Type B pancreatic cell (in vitro differentiated cells): ENCODE results near the gene NIPSNAP3A. TPM values are rescaled to one million over a fixed set of nuclear protein-coding genes. Genes with fewer than 3 reads are reported as not detected.
A peak's percentile ranks its signal among the peaks of the same experiment; 100 is the strongest.
"Not testable (repeated sequence)": the region's sequence is repeated elsewhere in the genome, so short reads cannot be mapped to it uniquely, and the experiment has no call there.

ENCODE experiments used
- DNase-seq: peaks from one replicate; pipeline ENCODE4 v3.0.0; 2021; ENCODE audit warnings: mixed read lengths; ENCODE audit not compliant: unreplicated experiment; ENCODE audit errors: extremely low spot score
- H3K27ac Mint-ChIP-seq: 2 replicates; pipeline ENCODE4 v1.8.0; 2021; ENCODE audit warnings: mild to moderate bottlenecking, mixed read lengths
- H3K27me3 Mint-ChIP-seq: 2 replicates; pipeline ENCODE4 v1.8.0; 2021; ENCODE audit warnings: mixed read lengths
- H3K36me3 Mint-ChIP-seq: 2 replicates; pipeline ENCODE4 v1.8.0; 2021; ENCODE audit warnings: mixed read lengths
- H3K4me1 Mint-ChIP-seq: one replicate; pipeline ENCODE4 v1.8.0; 2021; ENCODE audit warnings: mixed read lengths; ENCODE audit not compliant: unreplicated experiment
- H3K4me3 Mint-ChIP-seq: 2 replicates; pipeline ENCODE4 v1.8.0; 2021; ENCODE audit warnings: mild to moderate bottlenecking, mixed read lengths
- H3K9me3 Mint-ChIP-seq: 2 replicates; pipeline ENCODE4 v1.8.0; 2021; ENCODE audit warnings: mixed read lengths
- CTCF ChIP-seq: fragments of 200-600 bp; sonication (generic); conservative IDR thresholded peaks from 2 replicates; pipeline ENCODE4 v1.5.0; 2021; ENCODE audit warnings: antibody characterized with exemption, mild to moderate bottlenecking
- long read RNA-seq: library from polyadenylated mRNA; unstranded; transcript quantifications from one replicate; pipeline ENCODE4 v2.0.0, GENCODE V29; 2020
- total RNA-seq: library from RNA; stranded (reverse); gene quantifications from 2 replicates; pipeline ENCODE4 v1.2.1, GENCODE V29; 2021; ENCODE audit warnings: low replicate concordance

NIPSNAP3A gene
- total RNA-seq = 17.1 and 25.6 TPM in 2 replicates
- long read RNA-seq, transcript NIPSNAP3A-201 (6 exons, 1,633 nt) = major isoform, 131 of 144 reads
- long read RNA-seq, partial matches to known transcripts = 5 of 144 reads
- long read RNA-seq, other reads (novel, unspliced or antisense) = 8 of 144 reads

DNA sequence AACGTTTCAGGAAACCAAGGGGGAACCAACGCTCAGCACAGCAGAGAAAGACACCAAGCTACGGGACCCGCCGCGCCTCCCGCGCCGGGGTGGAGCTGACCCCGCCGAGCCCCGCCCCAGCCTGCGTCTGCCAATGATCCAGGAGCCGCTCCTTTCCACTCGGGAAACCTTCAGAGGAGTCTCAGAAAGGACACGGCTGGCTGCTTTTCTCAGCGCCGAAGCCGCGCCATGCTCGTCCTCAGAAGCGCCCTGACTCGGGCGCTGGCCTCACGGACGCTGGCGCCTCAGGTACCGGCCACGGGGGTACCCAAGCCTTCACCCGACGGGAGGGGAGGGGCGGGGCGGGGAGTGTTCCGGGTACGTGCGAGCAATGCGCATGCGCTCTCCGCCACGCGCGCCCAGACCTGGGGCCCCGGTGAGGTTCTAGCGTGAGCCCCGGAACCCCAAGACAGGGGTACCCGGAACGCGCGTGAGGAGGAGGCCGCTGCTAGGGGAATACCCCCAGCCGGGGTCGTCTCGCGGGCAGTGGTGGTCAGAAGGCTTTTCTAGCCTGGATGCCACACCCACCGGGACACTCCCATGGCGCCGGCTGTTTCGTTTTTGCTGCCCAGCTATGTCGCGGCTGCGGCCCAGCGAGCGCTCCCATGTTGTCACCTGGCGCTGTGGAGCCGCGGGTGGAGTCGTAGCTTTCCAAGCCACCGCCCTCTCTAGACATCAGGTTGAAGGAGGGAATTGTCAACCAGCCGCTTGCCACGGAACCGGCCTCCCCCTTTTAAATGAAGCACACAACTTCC is at the start of gene NIPSNAP3A:
Gene NIPSNAP3A (plus strand): TSS at position 119 of the 794 bp plus-strand sequence. CDS start 110 bp downstream, at position 229.
- peak; percentile 85 for DNase-seq
- peak within 1 kb of the TSS; percentile 96 for H3K27ac Mint-ChIP-seq
- peaks cover 3% of the 10 kb centered on the region for H3K27me3 Mint-ChIP-seq
- H3K4me3 Mint-ChIP-seq = peak within 1 kb of the TSS; percentile 97
- peaks cover 7% of the 10 kb centered on the region for H3K36me3 Mint-ChIP-seq
- TF ChIP-seq CTCF = no peak
- no peaks in the 10 kb centered on the region for H3K9me3 Mint-ChIP-seq
- H3K4me1 Mint-ChIP-seq = peaks cover 11% of the 10 kb centered on the region

DNA sequence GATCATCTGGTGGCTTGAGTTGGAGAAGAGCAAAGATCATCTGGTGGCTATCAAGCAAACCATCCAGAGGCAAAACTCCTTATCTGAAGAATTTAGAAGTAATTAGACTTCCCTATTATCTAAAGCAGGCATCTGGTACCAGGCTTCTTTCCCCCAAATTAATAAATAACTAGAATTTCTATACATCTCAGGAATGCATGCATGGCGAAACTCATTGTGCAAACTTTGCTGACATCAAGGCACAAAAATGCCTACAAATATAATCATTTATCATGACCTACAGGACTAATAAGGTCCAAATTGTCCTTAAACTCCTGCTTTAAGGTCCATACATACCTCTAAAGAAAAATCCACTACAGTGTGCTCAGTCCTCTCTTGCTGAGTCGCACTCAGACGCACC is 47.2 kb upstream of the NIPSNAP3A start:
- Mint-ChIP-seq H3K4me1 (no peaks in the 10 kb centered on the region), H3K27me3 (no peaks in the 10 kb centered on the region), H3K36me3 (no peaks in the 10 kb centered on the region), H3K9me3 (no peaks in the 10 kb centered on the region), H3K4me3 (no peak overlapping the region), H3K27ac (no peak overlapping the region)
- TF ChIP-seq CTCF = no peak
- DNase-seq = no peak

DNA sequence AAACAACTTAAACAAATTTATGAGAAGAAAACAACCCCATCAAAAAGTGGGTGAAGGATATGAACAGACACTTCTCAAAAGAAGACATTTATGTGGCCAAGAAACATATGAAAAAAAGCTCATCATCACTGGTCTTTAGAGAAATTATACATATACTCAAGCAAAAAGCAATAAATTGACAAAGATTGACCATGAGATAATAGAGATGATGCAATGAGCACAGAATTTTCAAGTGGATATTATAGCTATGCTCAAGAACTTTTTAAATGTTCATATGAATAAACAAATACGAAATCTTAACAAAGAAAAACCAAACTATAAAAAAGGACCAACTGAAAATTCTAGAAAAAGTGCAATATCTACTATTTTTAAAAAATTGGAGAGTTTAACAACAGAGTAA is 38.7 kb upstream of the NIPSNAP3A start:
- H3K4me3 Mint-ChIP-seq, H3K36me3 Mint-ChIP-seq, H3K9me3 Mint-ChIP-seq, DNase-seq, H3K27me3 Mint-ChIP-seq, H3K27ac Mint-ChIP-seq, H3K4me1 Mint-ChIP-seq: not testable (repeated sequence)

DNA sequence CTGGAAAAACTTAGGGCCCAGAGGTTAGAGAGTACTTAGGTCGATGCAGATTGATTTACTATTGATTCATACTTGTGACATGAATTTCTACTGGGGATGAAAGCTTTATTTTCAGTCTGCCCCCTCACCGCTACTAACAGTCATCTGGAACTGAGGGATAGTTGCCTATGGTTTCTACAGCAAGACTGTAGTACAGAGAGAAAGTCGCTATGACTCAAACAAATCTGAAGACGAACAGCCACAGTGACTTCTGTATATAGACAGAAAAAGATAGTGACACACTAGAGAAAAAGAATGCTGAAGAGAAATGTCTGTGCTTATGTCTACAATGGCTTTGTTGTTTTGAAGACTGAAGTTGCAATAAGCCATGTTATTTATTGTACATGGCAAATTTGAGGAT is 35.9 kb upstream of the NIPSNAP3A start:
- H3K36me3 Mint-ChIP-seq = no peaks in the 10 kb centered on the region
- no peaks in the 10 kb centered on the region for H3K9me3 Mint-ChIP-seq
- H3K27me3 Mint-ChIP-seq = peaks cover 3% of the 10 kb centered on the region
- no peak overlapping the region for H3K27ac Mint-ChIP-seq
- TF ChIP-seq CTCF = no peak
- DNase-seq = no peak
- H3K4me3 Mint-ChIP-seq = no peak overlapping the region
- no peaks in the 10 kb centered on the region for H3K4me1 Mint-ChIP-seq

DNA sequence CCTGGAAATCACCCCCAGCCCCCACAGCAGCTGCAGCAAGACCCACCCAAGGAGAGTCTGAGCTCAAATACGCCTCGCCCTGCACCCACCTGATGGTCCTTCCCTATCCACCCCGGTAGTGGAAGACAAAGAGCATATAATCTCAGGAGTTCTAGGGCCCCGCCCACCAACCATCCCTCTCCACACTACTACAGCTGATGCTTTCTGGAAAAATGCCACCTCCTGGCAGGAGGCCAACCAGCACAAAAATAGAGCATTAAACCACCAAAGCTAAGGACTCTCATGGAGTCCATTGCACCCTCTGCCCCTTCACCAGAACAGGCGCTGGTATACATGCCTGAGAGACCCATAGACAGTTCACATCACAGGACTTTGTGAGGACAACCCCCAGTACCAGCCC is 22.5 kb upstream of the NIPSNAP3A start:
- DNase-seq = no peak
- H3K27ac Mint-ChIP-seq = no peak overlapping the region
- H3K36me3 Mint-ChIP-seq = no peaks in the 10 kb centered on the region
- H3K4me3 Mint-ChIP-seq = no peak overlapping the region
- no peak for TF ChIP-seq CTCF
- no peaks in the 10 kb centered on the region for H3K9me3 Mint-ChIP-seq
- H3K4me1 Mint-ChIP-seq = no peaks in the 10 kb centered on the region
- H3K27me3 Mint-ChIP-seq = peaks cover 1% of the 10 kb centered on the region

DNA sequence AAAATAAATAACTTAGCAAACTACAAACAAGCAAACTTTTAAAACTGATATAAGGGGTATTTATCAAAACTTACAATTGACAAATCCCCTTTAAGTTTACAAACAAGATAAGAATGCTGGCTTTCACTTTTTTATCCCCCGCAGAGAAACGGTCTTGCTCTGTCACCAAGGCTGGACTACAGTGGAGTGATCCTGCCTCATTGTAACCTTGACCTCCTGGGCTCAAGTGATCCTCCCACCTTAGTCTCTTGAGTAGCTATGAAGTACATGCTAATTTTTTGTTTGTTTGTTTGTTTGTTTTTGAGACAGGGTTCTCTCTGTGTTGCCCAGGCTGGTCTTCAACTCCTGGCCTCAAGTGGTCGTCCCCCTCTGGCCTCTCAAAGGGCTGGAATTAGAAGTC is 9.0 kb upstream of the NIPSNAP3A start:
- Mint-ChIP-seq H3K27ac (no peak overlapping the region), H3K4me1 (peaks cover 4% of the 10 kb centered on the region), H3K4me3 (no peak overlapping the region), H3K36me3 (no peaks in the 10 kb centered on the region), H3K27me3 (no peaks in the 10 kb centered on the region), H3K9me3 (no peaks in the 10 kb centered on the region)
- TF ChIP-seq CTCF = no peak
- DNase-seq = no peak
